RKO (cell line): ENCODE measurements around the gene SLC25A11.
A peak's percentile ranks its signal among the peaks of the same experiment; 100 is the strongest.

Experiments used
- DNase-seq: peaks from one replicate; pipeline ENCODE4 v3.0.0-alpha.2; 2016; ENCODE audit warnings: low spot score

SLC25A11 gene

GRCh38 chr17:4966844-4967538 is 27.1 kb upstream of the SLC25A11 start:
- DNase-seq = peak; percentile 99

- DNase-seq = no peak
These were observed 25.6 kb upstream of the SLC25A11 start for GRCh38 chr17:4965311-4965986.

GRCh38 chr17:4960279-4960922 is 20.6 kb upstream of the SLC25A11 start:
- DNase-seq = no peak

- no peak for DNase-seq
These were observed 19.6 kb upstream of the SLC25A11 start for GRCh38 chr17:4959261-4959965.

- no peak for DNase-seq
These were observed 18.3 kb upstream of the SLC25A11 start for GRCh38 chr17:4958102-4958501.

GRCh38 chr17:4956493-4957061 is 16.7 kb upstream of the SLC25A11 start:
- no peak for DNase-seq

GRCh38 chr17:4955091-4955490 is 15.2 kb upstream of the SLC25A11 start:
- no peak for DNase-seq

- no peak for DNase-seq
These were observed 13.7 kb upstream of the SLC25A11 start for GRCh38 chr17:4953451-4953961.

GRCh38 chr17:4951486-4951885 is 11.6 kb upstream of the SLC25A11 start:
- no peak for DNase-seq

GRCh38 chr17:4950746-4951204 is 10.9 kb upstream of the SLC25A11 start, which contains the start of gene ENO3:
ENO3 (plus strand) TSS chr17:4951119; CDS start chr17:4951830, 711 bp downstream.
- no peak for DNase-seq

- DNase-seq = peak; percentile 53
These were observed 10.4 kb upstream of the SLC25A11 start for GRCh38 chr17:4950075-4950745.

GRCh38 chr17:4949321-4950074 is 9.7 kb upstream of the SLC25A11 start:
- peak; percentile 78 for DNase-seq

GRCh38 chr17:4948931-4949320 is 9.1 kb upstream of the SLC25A11 start:
- DNase-seq = peak; percentile 90

- peak; percentile 89 for DNase-seq
These were observed 8.5 kb upstream of the SLC25A11 start, which contains the start of gene PFN1 for GRCh38 chr17:4948166-4948930. PFN1 (minus strand) TSS chr17:4948530; CDS start chr17:4948394, 136 bp downstream.

- peak; percentile 73 for DNase-seq
These were observed 7.7 kb upstream of the SLC25A11 start for GRCh38 chr17:4947411-4948165.

- peak; percentile 55 for DNase-seq
These were observed 7.2 kb upstream of the SLC25A11 start for GRCh38 chr17:4947010-4947410.

GRCh38 chr17:4946312-4946976 is 6.6 kb upstream of the SLC25A11 start:
- no peak for DNase-seq

GRCh38 chr17:4945944-4946280 is 6.1 kb upstream of the SLC25A11 start:
- peak; percentile 50 for DNase-seq
